Vagina (tissue), 2 donors: Measurements from ENCODE around the gene NSUN6.

Experiments used
- POLR2A ChIP-seq, 2 donors: fragments of 450-650 bp; IDR thresholded peaks; one replicate each; pipeline ENCODE4 v1.6.1; 2017; ENCODE audit warnings: antibody characterized with exemption in 2 of 2, mild to moderate bottlenecking in 2 of 2, moderate library complexity in 2 of 2
- POLR2AphosphoS5 ChIP-seq, 2 donors: sonication (generic); formaldehyde crosslinking; IDR thresholded peaks; one replicate each; pipeline ENCODE4 v1.9.0; 2017; ENCODE audit warnings: antibody characterized with exemption in 2 of 2, mild to moderate bottlenecking in 2 of 2, low read depth in 1 of 2; ENCODE audit not compliant: insufficient read depth in 1 of 2
- TF ChIP-seq, protein P1 (sequence below), 3 experiments: fragments of 450-650 bp in 2 of 3; fragments of 200-600 bp in 1 of 3; sonication (generic) in 1 of 3; IDR thresholded peaks; one replicate each; pipeline ENCODE4 v1.5.1; 2017 to 2019; ENCODE audit warnings: antibody characterized with exemption in 3 of 3, mild to moderate bottlenecking in 2 of 3, moderate library complexity in 2 of 3

DNA sequence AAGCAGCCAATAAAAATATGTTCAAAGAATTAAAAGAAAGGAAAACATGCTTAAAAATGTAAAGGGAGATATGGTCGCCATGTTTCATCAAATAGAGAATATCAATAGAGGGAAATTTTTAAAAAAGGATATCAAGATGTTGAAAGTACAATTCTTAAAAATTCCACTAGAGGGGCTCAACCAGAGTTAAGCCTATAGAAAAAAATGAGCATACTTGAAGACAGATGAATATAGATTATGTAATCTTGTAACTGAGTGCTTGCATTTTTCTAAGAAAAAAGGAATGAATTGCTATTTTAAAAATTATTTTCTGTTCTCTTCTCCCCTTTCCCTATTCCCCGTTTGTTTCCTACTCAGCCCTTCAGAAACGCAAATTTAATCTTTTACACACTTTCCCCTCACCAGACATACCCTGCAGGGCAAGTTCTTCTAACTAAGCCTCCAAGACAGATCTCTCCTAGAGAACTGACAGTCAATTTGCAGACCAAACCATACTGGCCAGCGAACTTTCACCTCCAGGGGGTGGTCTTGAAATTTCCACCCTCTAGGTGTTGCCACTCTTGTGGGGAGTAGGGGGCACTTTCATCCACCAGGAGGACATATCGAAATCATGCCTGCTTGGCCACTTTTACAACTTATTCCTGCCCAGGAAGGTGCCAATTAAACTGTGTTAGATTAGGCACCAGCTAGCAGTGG is 67.7 kb downstream of the NSUN6 start:
- TF ChIP-seq, protein P1, sequence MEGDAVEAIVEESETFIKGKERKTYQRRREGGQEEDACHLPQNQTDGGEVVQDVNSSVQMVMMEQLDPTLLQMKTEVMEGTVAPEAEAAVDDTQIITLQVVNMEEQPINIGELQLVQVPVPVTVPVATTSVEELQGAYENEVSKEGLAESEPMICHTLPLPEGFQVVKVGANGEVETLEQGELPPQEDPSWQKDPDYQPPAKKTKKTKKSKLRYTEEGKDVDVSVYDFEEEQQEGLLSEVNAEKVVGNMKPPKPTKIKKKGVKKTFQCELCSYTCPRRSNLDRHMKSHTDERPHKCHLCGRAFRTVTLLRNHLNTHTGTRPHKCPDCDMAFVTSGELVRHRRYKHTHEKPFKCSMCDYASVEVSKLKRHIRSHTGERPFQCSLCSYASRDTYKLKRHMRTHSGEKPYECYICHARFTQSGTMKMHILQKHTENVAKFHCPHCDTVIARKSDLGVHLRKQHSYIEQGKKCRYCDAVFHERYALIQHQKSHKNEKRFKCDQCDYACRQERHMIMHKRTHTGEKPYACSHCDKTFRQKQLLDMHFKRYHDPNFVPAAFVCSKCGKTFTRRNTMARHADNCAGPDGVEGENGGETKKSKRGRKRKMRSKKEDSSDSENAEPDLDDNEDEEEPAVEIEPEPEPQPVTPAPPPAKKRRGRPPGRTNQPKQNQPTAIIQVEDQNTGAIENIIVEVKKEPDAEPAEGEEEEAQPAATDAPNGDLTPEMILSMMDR (IDR thresholded peaks at IDR 0.05): no peak
- TF ChIP-seq POLR2A (IDR thresholded peaks at IDR 0.05): no peak
- TF ChIP-seq POLR2AphosphoS5 (IDR thresholded peaks at IDR 0.05; ENCODE audit: insufficient read depth in 1 of 2, low read depth in 1 of 2): no peak
